C4-2B (cell line): ENCODE results near the gene IRF5.

Source experiments
- CTCF ChIP-seq: fragments of 450-650 bp; conservative IDR thresholded peaks from 2 replicates; pipeline ENCODE4 v1.5.1; 2017; ENCODE audit warnings: mild to moderate bottlenecking
- ZFX ChIP-seq: fragments of 450-650 bp; IDR thresholded peaks from 2 replicates; pipeline ENCODE4 v1.6.1; 2017

- no peak for TF ChIP-seq CTCF
- no peak for TF ChIP-seq ZFX
Observed at GRCh38 chr7:128968624-128969023, 30.9 kb downstream of the IRF5 start.
